ENCODE data around the gene GAS7. TPM values are rescaled to one million over a fixed set of nuclear protein-coding genes. Genes with fewer than 3 reads are reported as not detected.
A peak's percentile ranks its signal among the peaks of the same experiment; 100 is the strongest.
"Not testable (repeated sequence)": the region's sequence is repeated elsewhere in the genome, so short reads cannot be mapped to it uniquely, and the experiment has no call there.

GAS7 gene
- polyA plus RNA-seq, 3 donors, result 13.7 to 16.6 (median 16.1) TPM

- no peak for DNase-seq (ENCODE audit: low read depth in 3 of 3, low spot score in 2 of 3)
Observed at GRCh38 chr17:10115536-10115932, 82.9 kb downstream of the GAS7 start.

- DNase-seq (ENCODE audit: low read depth in 3 of 3, low spot score in 2 of 3), result no peak
Observed at GRCh38 chr17:10114931-10115535, 83.4 kb downstream of the GAS7 start.

GRCh38 chr17:10112962-10113361 is 85.4 kb downstream of the GAS7 start:
- no peak for DNase-seq (ENCODE audit: low read depth in 3 of 3, low spot score in 2 of 3)

- DNase-seq (ENCODE audit: low read depth in 3 of 3, low spot score in 2 of 3), result no peak
Observed at GRCh38 chr17:10111907-10112452, 86.4 kb downstream of the GAS7 start.

GRCh38 chr17:10109146-10109545 is 89.3 kb downstream of the GAS7 start:
- no peak for DNase-seq (ENCODE audit: low read depth in 3 of 3, low spot score in 2 of 3)

- no peak for DNase-seq (ENCODE audit: low read depth in 3 of 3, low spot score in 2 of 3)
Observed at GRCh38 chr17:10107316-10108165, 90.9 kb downstream of the GAS7 start.

GRCh38 chr17:10106067-10106466 is 92.3 kb downstream of the GAS7 start:
- no peak for DNase-seq (ENCODE audit: low read depth in 3 of 3, low spot score in 2 of 3)

- peak in 1 of 3 donors; percentile 76 for DNase-seq (ENCODE audit: low read depth in 3 of 3, low spot score in 2 of 3)
Observed at GRCh38 chr17:10105513-10106001, 92.8 kb downstream of the GAS7 start.

GRCh38 chr17:10103712-10104111 is 94.7 kb downstream of the GAS7 start:
- DNase-seq (ENCODE audit: low read depth in 3 of 3, low spot score in 2 of 3), result no peak

GRCh38 chr17:10102817-10103216 is 95.6 kb downstream of the GAS7 start:
- DNase-seq (ENCODE audit: low read depth in 3 of 3, low spot score in 2 of 3), result no peak

- no peak for DNase-seq (ENCODE audit: low read depth in 3 of 3, low spot score in 2 of 3)
Observed at GRCh38 chr17:10099051-10099571, 99.3 kb downstream of the GAS7 start.

- DNase-seq (ENCODE audit: low read depth in 3 of 3, low spot score in 2 of 3), result no peak
Observed at GRCh38 chr17:10096596-10096995, 101.8 kb downstream of the GAS7 start.

GRCh38 chr17:10095295-10095694 is 103.1 kb downstream of the GAS7 start:
- not testable (repeated sequence) for DNase-seq (ENCODE audit: low read depth in 3 of 3, low spot score in 2 of 3)

GRCh38 chr17:10094797-10095196 is 103.6 kb downstream of the GAS7 start:
- DNase-seq (ENCODE audit: low read depth in 3 of 3, low spot score in 2 of 3), result no peak

- DNase-seq (ENCODE audit: low read depth in 3 of 3, low spot score in 2 of 3), result no peak
Observed at GRCh38 chr17:10092595-10092994, 105.8 kb downstream of the GAS7 start.

GRCh38 chr17:10091046-10091445 is 107.4 kb downstream of the GAS7 start:
- DNase-seq (ENCODE audit: low read depth in 3 of 3, low spot score in 2 of 3), result no peak

GRCh38 chr17:10089196-10089804 is 109.1 kb downstream of the GAS7 start:
- no peak for DNase-seq (ENCODE audit: low read depth in 3 of 3, low spot score in 2 of 3)

GRCh38 chr17:10088444-10088843 is 110.0 kb downstream of the GAS7 start:
- no peak for DNase-seq (ENCODE audit: low read depth in 3 of 3, low spot score in 2 of 3)

- no peak for DNase-seq (ENCODE audit: low read depth in 3 of 3, low spot score in 2 of 3)
Observed at GRCh38 chr17:10087355-10087754, 111.1 kb downstream of the GAS7 start.

- no peak for DNase-seq (ENCODE audit: low read depth in 3 of 3, low spot score in 2 of 3)
Observed at GRCh38 chr17:10083864-10084263, 114.5 kb downstream of the GAS7 start.

GRCh38 chr17:10082795-10083194 is 115.6 kb downstream of the GAS7 start:
- no peak for DNase-seq (ENCODE audit: low read depth in 3 of 3, low spot score in 2 of 3)

Measured in right renal cortex interstitium (tissue), 3 donors.